ENCODE data around the gene TBC1D5. TPM values are rescaled to one million over a fixed set of nuclear protein-coding genes. Genes with fewer than 3 reads are reported as not detected.

The TBC1D5 gene
- total RNA-seq, 1 experiment from 2014 or later = 36.4 TPM

DNA sequence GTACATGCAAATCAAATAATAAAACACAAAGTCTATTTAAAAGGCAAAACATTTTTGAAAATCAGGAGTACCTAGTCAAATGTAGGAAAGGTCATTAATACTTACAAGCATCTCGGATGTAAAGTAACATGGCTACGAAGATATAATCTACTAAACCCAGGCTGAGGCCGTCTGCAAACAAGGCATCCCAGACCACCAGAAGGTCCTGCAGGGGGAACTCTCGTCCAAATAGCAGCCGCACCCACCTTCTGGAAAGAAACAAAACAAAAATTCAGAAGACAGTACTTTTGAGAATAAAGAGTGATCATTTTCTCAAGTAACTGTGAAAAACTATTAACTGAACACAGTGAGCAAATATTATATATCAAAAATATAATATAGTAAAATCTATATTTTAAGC is 434.5 kb downstream of the TBC1D5 start:
- Mint-ChIP-seq H3K9me3 (ENCODE audit: unreplicated experiment) (no peaks in the 10 kb centered on the region), H3K4me1 (ENCODE audit: low read depth, unreplicated experiment) (no peaks in the 10 kb centered on the region), H3K4me3 (ENCODE audit: unreplicated experiment) (no peak overlapping the region), H3K36me3 (ENCODE audit: insufficient read depth, unreplicated experiment) (no peaks in the 10 kb centered on the region), H3K27ac (ENCODE audit: unreplicated experiment) (no peak overlapping the region), H3K27me3 (ENCODE audit: insufficient read depth, unreplicated experiment) (no peaks in the 10 kb centered on the region)
- TF ChIP-seq CTCF (IDR thresholded peaks at IDR 0.05; ENCODE audit: insufficient read depth in 1 of 2, low read depth in 1 of 2, low read length in 1 of 2, severe bottlenecking in 1 of 2, unreplicated experiment in 1 of 2) = no peak
- BruUV-seq (replicated peaks) = no TSS peak
- intact Hi-C loops (cut with micrococcal nuclease; ENCODE audit: unreplicated experiment) = loop anchor here (1.0 to 2.0 kb wide), 2 partner anchors 49 to 105 kb away; no protein-coding TSS in a partner anchor
- POLR2A ChIA-PET = no interaction called here
- CTCF ChIA-PET = no interaction called here
- DNase-seq = no peak
- H3K4me3 ChIP-seq (ENCODE audit: low read depth, low read length) = no peak overlapping the region
- no peaks in the 10 kb centered on the region for H3K36me3 ChIP-seq (ENCODE audit: control insufficient read depth, insufficient read depth, low read length)
- no peaks in the 10 kb centered on the region for H3K27me3 ChIP-seq (replicated peaks; ENCODE audit: control insufficient read depth, insufficient read depth, low read length)
- H3K4me1 ChIP-seq = no peaks in the 10 kb centered on the region
- no peaks in the 10 kb centered on the region for H3K9me3 ChIP-seq

GRCh38 chr3:17307482-17307881 is 434.9 kb downstream of the TBC1D5 start:
- Histone ChIP-seq H3K9me3 (no peaks in the 10 kb centered on the region), H3K4me1 (no peaks in the 10 kb centered on the region), H3K4me3 (ENCODE audit: low read depth, low read length) (no peak overlapping the region), H3K27me3 (replicated peaks; ENCODE audit: control insufficient read depth, insufficient read depth, low read length) (no peaks in the 10 kb centered on the region), H3K36me3 (ENCODE audit: control insufficient read depth, insufficient read depth, low read length) (no peaks in the 10 kb centered on the region)
- intact Hi-C loops (cut with micrococcal nuclease; ENCODE audit: unreplicated experiment) = loop anchor here (1.0 to 2.0 kb wide), 2 partner anchors 49 to 106 kb away; no protein-coding TSS in a partner anchor
- Mint-ChIP-seq H3K36me3 (ENCODE audit: insufficient read depth, unreplicated experiment) (no peaks in the 10 kb centered on the region), H3K27ac (ENCODE audit: unreplicated experiment) (no peak overlapping the region), H3K9me3 (ENCODE audit: unreplicated experiment) (no peaks in the 10 kb centered on the region), H3K4me3 (ENCODE audit: unreplicated experiment) (no peak overlapping the region), H3K27me3 (ENCODE audit: insufficient read depth, unreplicated experiment) (no peaks in the 10 kb centered on the region), H3K4me1 (ENCODE audit: low read depth, unreplicated experiment) (no peaks in the 10 kb centered on the region)
- no TSS peak for BruUV-seq (replicated peaks)
- POLR2A ChIA-PET = no interaction called here
- no peak for DNase-seq
- CTCF ChIA-PET = no interaction called here
- peak in 1 of 2 experiments; percentile 3 for TF ChIP-seq CTCF (IDR thresholded peaks at IDR 0.05; ENCODE audit: insufficient read depth in 1 of 2, low read depth in 1 of 2, low read length in 1 of 2, severe bottlenecking in 1 of 2, unreplicated experiment in 1 of 2)

DNA sequence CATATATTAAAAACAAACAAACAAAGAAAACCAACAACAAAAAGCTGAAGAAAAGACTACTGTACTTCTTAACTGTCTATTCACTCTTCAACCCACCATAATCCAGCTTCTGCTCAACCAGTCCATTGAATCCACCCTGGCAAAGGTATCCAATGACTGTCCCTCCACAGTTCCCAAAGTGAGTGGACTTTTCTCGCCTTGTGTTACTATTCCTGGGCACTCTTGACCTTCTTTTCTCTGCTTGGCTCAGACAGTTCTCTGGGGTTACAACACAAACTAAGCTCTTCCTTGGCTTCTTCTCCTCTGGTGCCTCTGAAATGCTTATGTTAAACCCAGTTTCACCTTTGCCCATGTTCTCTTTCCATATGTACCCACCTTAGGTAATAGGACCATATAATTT is 437.5 kb downstream of the TBC1D5 start:
- H3K36me3 ChIP-seq (ENCODE audit: control insufficient read depth, insufficient read depth, low read length) = no peaks in the 10 kb centered on the region
- no peak for TF ChIP-seq CTCF (IDR thresholded peaks at IDR 0.05; ENCODE audit: insufficient read depth in 1 of 2, low read depth in 1 of 2, low read length in 1 of 2, severe bottlenecking in 1 of 2, unreplicated experiment in 1 of 2)
- intact Hi-C loops (cut with micrococcal nuclease; ENCODE audit: unreplicated experiment) = no loop called here
- H3K27me3 Mint-ChIP-seq (ENCODE audit: insufficient read depth, unreplicated experiment) = no peaks in the 10 kb centered on the region
- no peaks in the 10 kb centered on the region for H3K27me3 ChIP-seq (replicated peaks; ENCODE audit: control insufficient read depth, insufficient read depth, low read length)
- no peaks in the 10 kb centered on the region for H3K9me3 Mint-ChIP-seq (ENCODE audit: unreplicated experiment)
- no TSS peak for BruUV-seq (replicated peaks)
- POLR2A ChIA-PET = no interaction called here
- H3K4me3 ChIP-seq (ENCODE audit: low read depth, low read length) = no peak overlapping the region
- CTCF ChIA-PET = no interaction called here
- H3K9me3 ChIP-seq = no peaks in the 10 kb centered on the region
- H3K4me3 Mint-ChIP-seq (ENCODE audit: unreplicated experiment) = no peak overlapping the region
- H3K4me1 Mint-ChIP-seq (ENCODE audit: low read depth, unreplicated experiment) = no peaks in the 10 kb centered on the region
- H3K27ac Mint-ChIP-seq (ENCODE audit: unreplicated experiment) = no peak overlapping the region
- no peaks in the 10 kb centered on the region for H3K4me1 ChIP-seq
- H3K36me3 Mint-ChIP-seq (ENCODE audit: insufficient read depth, unreplicated experiment) = no peaks in the 10 kb centered on the region
- DNase-seq = no peak
